NCI-H2081 treated with DMSO at 0.1 percent for 48 hours (cell line): ENCODE data around the gene LILRA1.
"Not testable (repeated sequence)": the region's sequence is repeated elsewhere in the genome, so short reads cannot be mapped to it uniquely, and the experiment has no call there.

Experiments used
- DNase-seq: peaks from one replicate; lab custom pipeline; 2025; lab: John Stamatoyannopoulos, UW

Gene LILRA1

DNA sequence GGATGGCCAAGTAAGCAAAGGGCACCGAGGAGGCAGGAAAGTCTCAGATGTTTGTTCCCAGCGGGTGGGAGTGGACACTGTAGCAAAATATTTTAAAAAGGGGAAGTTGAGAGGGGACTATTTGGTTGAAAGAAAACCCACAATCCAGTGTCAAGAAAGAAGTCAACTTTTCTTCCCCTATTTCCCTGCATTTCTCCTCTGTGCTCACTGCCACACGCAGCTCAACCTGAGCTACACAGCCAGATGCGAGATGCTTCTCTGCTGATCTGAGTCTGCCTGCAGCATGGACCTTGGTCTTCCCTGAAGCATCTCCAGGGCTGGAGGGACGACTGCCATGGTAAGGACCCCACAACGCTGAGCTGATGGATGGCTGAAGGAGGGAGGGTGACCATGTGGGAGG is at the start of gene LILRA1:
Gene LILRA1, plus strand, starts transcription at position 188 of the 400 bp plus-strand sequence. CDS start 613 bp downstream, outside the sequence.
- not testable (repeated sequence) for DNase-seq

- DNase-seq: no peak
Observed at GRCh38 chr19:54548806-54549205, 44.6 kb upstream of the LILRA1 start.

GRCh38 chr19:54549224-54549623 is 44.2 kb upstream of the LILRA1 start:
- no peak for DNase-seq

DNA sequence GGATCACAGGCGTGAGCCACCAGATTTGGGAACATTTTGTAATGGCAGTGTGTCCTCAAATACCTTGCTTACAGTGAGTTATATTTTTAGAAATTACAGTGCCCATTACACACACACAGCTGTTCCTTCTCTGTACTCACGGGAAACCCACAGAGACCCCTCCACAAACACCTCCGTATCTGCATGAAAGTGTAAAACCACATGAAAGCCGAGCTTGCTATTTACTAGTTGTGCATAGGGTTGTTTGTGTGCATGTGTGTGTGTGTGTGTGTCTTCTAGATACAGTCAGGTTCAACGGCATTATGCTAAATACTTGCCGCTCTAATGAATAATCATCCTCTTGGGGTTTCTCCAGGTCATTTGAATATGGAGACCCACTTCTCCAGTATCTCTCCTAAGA is 42.1 kb upstream of the LILRA1 start:
- no peak for DNase-seq

DNA sequence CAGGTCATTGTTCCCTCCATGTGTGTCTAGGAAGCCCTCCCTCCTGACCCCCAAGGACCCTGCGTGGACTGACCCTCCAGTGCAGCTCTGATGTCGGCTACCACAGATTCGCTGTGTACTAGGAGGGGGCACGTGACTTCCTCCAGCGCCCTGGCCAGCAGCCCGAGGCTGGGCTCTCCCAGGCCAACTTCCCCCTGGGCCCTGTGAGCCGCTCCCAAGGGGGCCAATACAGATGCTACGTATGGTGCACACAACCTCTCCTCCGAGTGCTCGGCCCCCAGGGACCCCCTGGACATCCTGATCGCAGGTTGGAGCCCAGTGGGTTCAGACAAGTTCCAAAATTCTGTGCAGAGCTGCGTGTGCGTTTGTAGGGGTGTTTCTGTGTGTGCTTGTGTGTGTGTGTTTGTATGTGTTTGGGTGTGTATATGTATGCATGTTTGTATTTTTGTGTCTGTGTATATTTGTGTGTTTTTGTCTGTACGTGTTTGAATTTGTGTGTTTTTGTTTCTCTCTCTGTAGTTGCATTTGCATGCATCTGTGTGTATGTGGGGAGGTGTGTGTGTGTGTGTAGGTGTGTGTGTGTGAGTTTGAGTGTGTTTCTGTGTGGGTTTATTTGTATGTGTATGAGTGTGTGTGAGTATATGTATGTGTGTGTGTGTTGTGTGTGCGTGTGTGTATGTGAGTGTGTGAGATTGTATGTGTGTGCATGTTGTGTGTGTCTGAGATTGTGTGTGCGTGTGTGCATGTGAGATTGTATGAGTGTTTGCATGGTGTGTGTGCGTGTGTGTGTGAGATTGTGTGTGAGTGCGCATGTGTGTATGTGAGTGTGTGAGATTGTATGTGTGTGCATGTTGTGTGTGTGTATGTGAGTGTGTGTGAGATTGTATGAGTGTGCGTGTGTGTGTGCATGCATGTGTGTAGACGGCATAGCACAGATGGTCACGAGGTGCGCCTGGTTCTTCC is 41.2 kb upstream of the LILRA1 start:
- no peak for DNase-seq

DNA sequence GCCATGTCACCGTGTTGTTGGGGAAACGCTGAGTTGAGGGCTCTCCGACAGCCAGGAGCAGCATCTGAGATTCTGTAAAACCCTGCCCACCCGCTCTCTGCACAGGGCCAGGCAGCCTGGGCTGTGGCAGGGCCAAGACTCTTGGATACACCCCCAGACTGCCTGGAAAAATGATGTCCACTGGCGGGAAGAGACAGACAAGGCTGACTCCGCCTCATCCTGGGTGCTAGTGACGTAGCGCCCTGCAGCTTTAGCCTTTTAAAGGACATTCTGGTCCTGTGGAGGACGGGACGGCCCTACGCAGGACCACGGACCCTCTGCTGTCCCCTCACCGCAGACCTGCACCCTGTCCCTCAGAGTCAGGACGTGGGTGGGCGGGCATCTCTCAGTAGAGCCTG is 40.5 kb upstream of the LILRA1 start:
- DNase-seq: no peak

GRCh38 chr19:54554006-54554405 is 39.4 kb upstream of the LILRA1 start:
- DNase-seq: no peak

- no peak for DNase-seq
Observed at GRCh38 chr19:54554896-54555295, 38.5 kb upstream of the LILRA1 start.

- no peak for DNase-seq
Observed at GRCh38 chr19:54556194-54556593, 37.2 kb upstream of the LILRA1 start.

GRCh38 chr19:54558339-54558738 is 35.1 kb upstream of the LILRA1 start:
- DNase-seq: no peak

GRCh38 chr19:54560881-54561385 is 32.5 kb upstream of the LILRA1 start:
- DNase-seq: no peak

DNA sequence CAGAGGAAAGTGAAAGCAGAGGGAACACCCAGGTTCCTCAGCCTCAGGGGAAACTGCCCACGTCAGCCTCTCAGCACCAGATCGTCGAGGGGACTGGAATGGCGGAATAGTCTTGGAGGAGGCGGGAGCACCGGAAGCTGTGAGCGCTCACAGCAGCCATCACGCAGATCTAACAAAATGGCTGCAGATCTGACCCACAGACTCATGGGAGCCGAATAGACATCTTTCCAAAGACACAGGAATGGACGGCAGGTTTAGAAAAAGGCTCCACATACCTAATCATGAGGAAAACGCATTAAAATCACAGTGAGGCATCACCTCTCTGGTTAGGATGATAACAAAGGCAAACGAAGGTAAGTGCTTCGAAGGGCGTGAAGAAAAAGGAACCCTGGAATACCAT is 31.6 kb upstream of the LILRA1 start:
- peak; percentile 1 for DNase-seq

DNA sequence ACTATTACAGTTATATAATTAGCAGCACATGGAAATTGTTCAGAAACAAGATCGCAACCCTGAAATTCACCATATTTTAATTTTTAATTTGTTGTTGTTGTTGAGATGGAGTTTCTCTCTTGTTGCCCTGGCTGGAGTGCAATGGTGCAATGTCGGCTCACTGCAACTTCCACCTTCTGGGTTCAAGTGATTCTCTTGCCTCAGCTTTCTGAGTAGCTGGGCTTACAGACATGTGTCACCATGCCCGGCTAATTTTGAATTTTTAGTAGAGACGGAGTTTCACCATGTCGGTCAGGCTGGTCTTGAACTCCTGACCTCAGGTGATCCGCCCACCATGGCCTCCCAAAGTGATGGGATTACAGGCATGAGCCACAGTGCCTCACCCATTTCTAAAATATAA is 30.2 kb upstream of the LILRA1 start:
- not testable (repeated sequence) for DNase-seq

GRCh38 chr19:54570316-54570715 is 23.1 kb upstream of the LILRA1 start:
- DNase-seq: no peak

DNA sequence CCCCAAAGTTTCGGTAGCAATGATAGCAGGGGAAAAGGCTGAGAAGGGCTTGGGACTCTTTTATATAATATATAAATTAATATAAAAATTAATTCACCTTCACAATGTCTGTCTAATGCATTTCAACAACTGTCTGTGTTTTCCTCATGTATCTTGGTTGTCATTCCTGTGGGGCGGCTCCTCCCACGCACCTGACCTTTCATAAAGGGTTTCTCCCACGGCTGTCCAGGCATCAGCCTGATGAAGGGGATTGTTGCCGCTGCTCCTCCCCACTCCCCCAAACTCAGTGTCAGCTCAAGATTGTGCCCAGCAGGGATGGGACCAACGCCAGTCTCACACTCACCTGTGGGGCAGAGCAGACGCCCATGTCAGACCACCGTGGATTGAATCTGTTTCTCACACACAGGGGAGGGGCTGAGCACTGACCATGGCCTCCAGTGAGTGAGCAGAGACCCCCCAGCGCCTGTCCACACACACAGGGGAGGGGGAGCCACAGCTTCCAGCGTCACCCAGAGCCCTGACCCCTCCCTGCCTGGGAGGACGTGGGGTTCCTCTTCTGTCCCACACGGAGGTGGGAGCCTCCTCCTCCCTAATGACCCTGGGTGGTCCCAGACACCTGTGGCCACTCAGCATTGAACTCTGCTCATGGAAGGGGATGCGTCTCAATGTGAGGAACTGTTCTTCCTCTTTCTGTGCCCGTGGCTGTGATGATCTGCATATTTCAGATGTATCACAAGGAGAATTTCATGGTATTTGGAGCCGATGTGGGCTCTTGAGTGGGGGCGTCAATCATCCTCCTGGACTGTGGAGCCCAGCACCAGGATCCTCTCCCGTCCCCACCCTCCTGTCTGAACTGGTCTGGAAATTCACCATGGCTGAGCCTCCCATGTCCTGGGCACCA is 21.5 kb upstream of the LILRA1 start:
- not testable (repeated sequence) for DNase-seq

- no peak for DNase-seq
Observed at GRCh38 chr19:54572696-54573311, 20.6 kb upstream of the LILRA1 start.

DNA sequence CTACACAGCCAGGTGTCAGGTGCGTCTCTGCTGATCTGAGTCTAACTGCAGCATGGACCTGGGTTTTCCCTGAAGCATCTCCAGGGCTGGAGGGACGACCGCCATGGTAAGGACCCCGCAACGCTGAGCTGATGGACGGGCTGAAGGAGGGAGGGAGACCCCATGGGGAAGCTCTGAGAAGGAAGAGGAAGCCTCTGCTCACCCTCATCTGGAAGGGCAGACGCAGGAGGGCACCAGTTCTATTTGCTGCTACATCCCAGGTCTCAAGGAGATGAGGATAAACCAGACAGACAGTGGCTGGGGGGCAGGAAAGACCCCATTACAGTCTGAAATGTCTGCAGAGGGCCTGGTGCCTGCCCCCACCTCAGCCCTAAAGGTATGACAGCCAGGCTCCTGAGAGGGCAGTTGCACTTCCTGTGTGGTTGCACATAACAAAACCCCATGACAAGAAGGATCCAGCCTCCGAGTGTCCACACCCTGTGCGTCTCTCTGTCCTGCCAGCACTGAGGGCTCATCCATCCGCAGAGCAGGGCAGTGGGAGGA is 20.0 kb upstream of the LILRA1 start, which contains the start of gene LILRA2:
Gene LILRA2, plus strand, starts transcription at position 461 of the 543 bp plus-strand sequence. CDS start 89 bp downstream, outside the sequence.
- DNase-seq: no peak

DNA sequence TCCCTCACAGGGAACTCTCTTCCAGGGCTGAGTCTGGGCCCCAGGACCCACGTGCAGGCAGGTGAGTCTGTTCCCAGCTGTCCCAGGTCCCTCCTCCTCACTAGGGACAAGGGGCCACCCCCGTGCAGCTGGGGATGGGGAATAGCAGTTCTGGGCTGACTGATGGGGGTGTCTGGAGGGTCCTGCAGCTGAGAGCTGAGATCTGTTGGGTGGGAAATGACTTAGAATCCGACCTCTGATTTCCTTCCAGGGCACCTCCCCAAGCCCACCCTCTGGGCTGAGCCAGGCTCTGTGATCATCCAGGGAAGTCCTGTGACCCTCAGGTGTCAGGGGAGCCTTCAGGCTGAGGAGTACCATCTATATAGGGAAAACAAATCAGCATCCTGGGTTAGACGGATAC is 19.4 kb upstream of the LILRA1 start:
- DNase-seq: no peak

DNA sequence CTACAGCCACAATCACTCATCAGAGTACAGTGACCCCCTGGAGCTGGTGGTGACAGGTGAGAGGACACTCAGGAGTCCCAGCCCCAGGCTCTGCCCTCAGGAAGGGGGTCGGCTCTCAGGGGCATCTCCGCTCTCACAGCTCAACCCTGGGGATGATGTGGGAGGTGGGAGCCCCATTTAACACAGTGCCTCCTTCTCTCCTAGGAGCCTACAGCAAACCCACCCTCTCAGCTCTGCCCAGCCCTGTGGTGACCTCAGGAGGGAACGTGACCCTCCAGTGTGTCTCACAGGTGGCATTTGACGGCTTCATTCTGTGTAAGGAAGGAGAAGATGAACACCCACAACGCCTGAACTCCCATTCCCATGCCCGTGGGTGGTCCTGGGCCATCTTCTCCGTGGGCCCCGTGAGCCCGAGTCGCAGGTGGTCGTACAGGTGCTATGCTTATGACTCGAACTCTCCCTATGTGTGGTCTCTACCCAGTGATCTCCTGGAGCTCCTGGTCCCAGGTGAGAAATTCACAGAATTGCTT is 18.8 kb upstream of the LILRA1 start:
- no peak for DNase-seq

DNA sequence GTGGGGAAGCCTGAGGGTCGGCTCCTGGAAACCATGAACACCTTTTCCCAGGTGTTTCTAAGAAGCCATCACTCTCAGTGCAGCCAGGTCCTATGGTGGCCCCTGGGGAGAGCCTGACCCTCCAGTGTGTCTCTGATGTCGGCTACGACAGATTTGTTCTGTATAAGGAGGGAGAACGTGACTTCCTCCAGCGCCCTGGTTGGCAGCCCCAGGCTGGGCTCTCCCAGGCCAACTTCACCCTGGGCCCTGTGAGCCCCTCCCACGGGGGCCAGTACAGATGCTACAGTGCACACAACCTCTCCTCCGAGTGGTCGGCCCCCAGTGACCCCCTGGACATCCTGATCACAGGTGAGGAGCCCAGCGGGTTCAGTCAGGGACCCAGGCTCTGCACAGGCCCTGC is 18.2 kb upstream of the LILRA1 start:
- DNase-seq: not testable (repeated sequence)

DNA sequence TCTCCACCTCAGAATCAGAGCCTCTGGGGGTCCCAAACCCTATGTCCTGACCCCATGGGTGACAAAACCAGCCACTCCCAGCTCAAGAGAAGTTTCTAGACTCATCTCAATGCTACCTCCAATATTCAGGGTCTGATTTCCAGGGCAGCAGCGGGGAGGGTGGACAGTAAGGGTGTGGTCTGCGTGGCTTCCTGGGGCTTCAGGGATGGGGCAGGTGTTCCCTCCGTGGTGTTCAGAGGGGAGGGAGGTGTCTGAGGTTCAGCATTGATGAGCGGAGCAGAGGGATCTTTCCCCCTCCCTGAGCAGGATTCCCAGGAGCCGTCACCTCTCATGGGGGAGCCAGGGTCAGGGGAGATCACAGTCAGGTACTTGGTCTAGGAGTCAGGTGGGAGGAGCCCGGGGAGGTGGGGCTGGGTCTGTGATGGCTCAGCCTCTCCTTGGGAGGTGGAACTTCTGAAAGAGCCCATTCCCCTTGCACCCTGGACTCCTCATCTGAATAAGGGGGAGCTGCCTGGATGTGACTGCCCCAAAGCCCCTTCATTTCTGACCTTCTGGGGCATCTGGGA is 16.9 kb upstream of the LILRA1 start:
- no peak for DNase-seq
